Breast epithelium (tissue), 3 donors: Measurements from ENCODE around the gene CRTAP.

Experiments
- POLR2A ChIP-seq: fragments of 450-650 bp; IDR thresholded peaks from one replicate; pipeline ENCODE4 v1.6.1; 2016; ENCODE audit warnings: antibody characterized with exemption, mild to moderate bottlenecking, moderate library complexity
- POLR2AphosphoS5 ChIP-seq, 3 donors: sonication (generic); formaldehyde crosslinking; IDR thresholded peaks; one replicate each; pipeline ENCODE4 v1.6.1; 2017; ENCODE audit warnings: antibody characterized with exemption in 3 of 3
- TF ChIP-seq, protein P1 (sequence below), 3 donors: fragments of 450-650 bp; IDR thresholded peaks; one replicate each; pipeline ENCODE4 v1.5.1; 2016 to 2017; ENCODE audit warnings: antibody characterized with exemption in 3 of 3, mild to moderate bottlenecking in 3 of 3, moderate library complexity in 3 of 3

DNA sequence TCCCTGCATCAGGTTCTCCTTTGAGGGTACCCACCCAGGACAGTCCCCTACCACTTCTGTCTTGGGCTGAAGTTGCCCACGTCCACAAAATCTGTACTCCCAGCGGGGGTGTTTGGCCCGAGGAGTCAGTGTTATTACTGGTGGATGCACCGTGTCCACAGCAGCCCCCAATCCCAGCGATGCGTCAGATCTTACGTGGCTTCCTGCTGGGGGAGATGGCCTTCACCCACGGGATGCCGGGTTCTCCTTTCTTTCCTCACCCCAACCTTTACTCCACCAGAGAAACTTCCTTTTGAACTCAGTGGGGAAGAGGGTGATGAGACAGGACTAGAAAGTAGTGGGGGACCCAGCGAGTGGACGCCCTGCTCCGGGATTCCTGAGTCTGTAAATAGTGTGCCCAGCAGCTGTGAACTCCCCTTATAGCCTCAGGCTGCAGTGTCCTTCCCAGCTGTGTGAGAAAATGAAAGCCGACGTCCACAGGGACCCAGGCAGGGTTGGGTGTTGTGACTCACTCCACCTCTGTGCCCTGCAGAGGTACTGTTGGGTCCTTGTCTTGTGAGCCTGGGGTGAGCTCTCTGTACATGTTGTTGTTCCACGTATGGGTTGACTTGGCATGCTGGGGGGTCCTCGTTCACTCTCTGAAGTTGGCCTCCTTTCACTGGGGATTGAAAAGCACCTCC is 31.5 kb downstream of the CRTAP start:
- TF ChIP-seq, protein P1, sequence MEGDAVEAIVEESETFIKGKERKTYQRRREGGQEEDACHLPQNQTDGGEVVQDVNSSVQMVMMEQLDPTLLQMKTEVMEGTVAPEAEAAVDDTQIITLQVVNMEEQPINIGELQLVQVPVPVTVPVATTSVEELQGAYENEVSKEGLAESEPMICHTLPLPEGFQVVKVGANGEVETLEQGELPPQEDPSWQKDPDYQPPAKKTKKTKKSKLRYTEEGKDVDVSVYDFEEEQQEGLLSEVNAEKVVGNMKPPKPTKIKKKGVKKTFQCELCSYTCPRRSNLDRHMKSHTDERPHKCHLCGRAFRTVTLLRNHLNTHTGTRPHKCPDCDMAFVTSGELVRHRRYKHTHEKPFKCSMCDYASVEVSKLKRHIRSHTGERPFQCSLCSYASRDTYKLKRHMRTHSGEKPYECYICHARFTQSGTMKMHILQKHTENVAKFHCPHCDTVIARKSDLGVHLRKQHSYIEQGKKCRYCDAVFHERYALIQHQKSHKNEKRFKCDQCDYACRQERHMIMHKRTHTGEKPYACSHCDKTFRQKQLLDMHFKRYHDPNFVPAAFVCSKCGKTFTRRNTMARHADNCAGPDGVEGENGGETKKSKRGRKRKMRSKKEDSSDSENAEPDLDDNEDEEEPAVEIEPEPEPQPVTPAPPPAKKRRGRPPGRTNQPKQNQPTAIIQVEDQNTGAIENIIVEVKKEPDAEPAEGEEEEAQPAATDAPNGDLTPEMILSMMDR (IDR thresholded peaks at IDR 0.05): no peak
- TF ChIP-seq POLR2A (no peak), POLR2AphosphoS5 (IDR thresholded peaks at IDR 0.05) (no peak)
